GM19035 (cell line): ENCODE data around the gene CDH1.

Experiments
- ATAC-seq: cut with Tn5 transposase; IDR thresholded peaks from one replicate; pipeline ENCODE4 v1.9.1; 2021; ENCODE audit not compliant: unreplicated experiment

Gene CDH1

GRCh38 chr16:68843482-68844210 is 106.6 kb downstream of the CDH1 start, which contains the start of gene TANGO6:
Gene TANGO6, plus strand, starts transcription at chr16:68843531. Its CDS starts 87 bp downstream, at chr16:68843618.
- peak; percentile 89 for ATAC-seq

GRCh38 chr16:68844211-68844564 is 107.1 kb downstream of the CDH1 start:
- no peak for ATAC-seq

- ATAC-seq: no peak
Measured at GRCh38 chr16:68848786-68849185, 111.7 kb downstream of the CDH1 start.

GRCh38 chr16:68850481-68850880 is 113.4 kb downstream of the CDH1 start:
- no peak for ATAC-seq

GRCh38 chr16:68851601-68852000 is 114.5 kb downstream of the CDH1 start:
- ATAC-seq: no peak

GRCh38 chr16:68857479-68857878 is 120.4 kb downstream of the CDH1 start:
- ATAC-seq: no peak

- ATAC-seq: no peak
Measured at GRCh38 chr16:68859828-68860227, 122.7 kb downstream of the CDH1 start.

GRCh38 chr16:68860978-68861892 is 124.1 kb downstream of the CDH1 start:
- ATAC-seq: no peak

- no peak for ATAC-seq
Measured at GRCh38 chr16:68866933-68867332, 129.8 kb downstream of the CDH1 start.

GRCh38 chr16:68869492-68870088 is 132.5 kb downstream of the CDH1 start:
- no peak for ATAC-seq

GRCh38 chr16:68873635-68874471 is 136.8 kb downstream of the CDH1 start:
- ATAC-seq: no peak

GRCh38 chr16:68875871-68876270 is 138.8 kb downstream of the CDH1 start:
- ATAC-seq: no peak

- no peak for ATAC-seq
Measured at GRCh38 chr16:68883685-68884084, 146.6 kb downstream of the CDH1 start.

- ATAC-seq: no peak
Measured at GRCh38 chr16:68884401-68884800, 147.3 kb downstream of the CDH1 start.
